Measurements from ENCODE around the gene TTC13. TPM values are rescaled to one million over a fixed set of nuclear protein-coding genes. Genes with fewer than 3 reads are reported as not detected.

TTC13 gene
- total RNA-seq, 1 experiment from 2014 or later: 4.4 TPM

DNA sequence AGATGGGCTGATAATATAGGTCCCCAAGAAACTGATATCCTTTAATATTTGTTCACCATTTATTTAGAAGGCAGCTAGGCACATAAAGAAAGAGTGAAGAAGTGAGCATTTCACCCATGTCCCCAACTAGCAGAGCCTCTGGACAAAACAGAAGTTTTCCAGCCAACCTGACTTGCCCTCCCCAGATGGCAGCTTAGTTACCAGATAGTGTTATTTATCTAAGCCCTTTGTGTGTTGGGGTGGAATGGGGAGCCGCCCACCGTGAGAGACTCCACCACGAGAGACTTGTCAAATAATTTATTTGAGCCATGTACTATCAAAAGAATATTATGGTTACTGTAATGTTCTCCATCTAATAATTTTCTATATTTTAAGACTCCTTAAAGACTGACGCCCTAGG, 55.5 kb downstream of the TTC13 start:
- no peak overlapping the region for H3K27ac Mint-ChIP-seq
- H3K27me3 Mint-ChIP-seq (ENCODE audit: low read depth): no peaks in the 10 kb centered on the region
- ChIA-PET CTCF (interaction anchor here (1.0 to 1.1 kb wide), 3 partner anchors 22 to 288 kb away, joined by 3 read pairs; no protein-coding TSS in a partner anchor), POLR2A (no interaction called here)
- no peaks in the 10 kb centered on the region for H3K4me1 Mint-ChIP-seq
- TF ChIP-seq, protein P1, sequence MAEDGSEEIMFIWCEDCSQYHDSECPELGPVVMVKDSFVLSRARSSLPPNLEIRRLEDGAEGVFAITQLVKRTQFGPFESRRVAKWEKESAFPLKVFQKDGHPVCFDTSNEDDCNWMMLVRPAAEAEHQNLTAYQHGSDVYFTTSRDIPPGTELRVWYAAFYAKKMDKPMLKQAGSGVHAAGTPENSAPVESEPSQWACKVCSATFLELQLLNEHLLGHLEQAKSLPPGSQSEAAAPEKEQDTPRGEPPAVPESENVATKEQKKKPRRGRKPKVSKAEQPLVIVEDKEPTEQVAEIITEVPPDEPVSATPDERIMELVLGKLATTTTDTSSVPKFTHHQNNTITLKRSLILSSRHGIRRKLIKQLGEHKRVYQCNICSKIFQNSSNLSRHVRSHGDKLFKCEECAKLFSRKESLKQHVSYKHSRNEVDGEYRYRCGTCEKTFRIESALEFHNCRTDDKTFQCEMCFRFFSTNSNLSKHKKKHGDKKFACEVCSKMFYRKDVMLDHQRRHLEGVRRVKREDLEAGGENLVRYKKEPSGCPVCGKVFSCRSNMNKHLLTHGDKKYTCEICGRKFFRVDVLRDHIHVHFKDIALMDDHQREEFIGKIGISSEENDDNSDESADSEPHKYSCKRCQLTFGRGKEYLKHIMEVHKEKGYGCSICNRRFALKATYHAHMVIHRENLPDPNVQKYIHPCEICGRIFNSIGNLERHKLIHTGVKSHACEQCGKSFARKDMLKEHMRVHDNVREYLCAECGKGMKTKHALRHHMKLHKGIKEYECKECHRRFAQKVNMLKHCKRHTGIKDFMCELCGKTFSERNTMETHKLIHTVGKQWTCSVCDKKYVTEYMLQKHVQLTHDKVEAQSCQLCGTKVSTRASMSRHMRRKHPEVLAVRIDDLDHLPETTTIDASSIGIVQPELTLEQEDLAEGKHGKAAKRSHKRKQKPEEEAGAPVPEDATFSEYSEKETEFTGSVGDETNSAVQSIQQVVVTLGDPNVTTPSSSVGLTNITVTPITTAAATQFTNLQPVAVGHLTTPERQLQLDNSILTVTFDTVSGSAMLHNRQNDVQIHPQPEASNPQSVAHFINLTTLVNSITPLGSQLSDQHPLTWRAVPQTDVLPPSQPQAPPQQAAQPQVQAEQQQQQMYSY (CRISPR knock-in tag; IDR thresholded peaks at IDR 0.05): no peak
- no peak for TF ChIP-seq JAZF1 (CRISPR knock-in tag; IDR thresholded peaks at IDR 0.05)
- TF ChIP-seq USF1 (CRISPR knock-in tag; IDR thresholded peaks at IDR 0.05): no peak
- no peak for TF ChIP-seq ZNF423 (CRISPR knock-in tag; IDR thresholded peaks at IDR 0.05)
- TF ChIP-seq ZNF317 (CRISPR knock-in tag; IDR thresholded peaks at IDR 0.05; ENCODE audit: borderline replicate concordance, low read depth): no peak
- TF ChIP-seq IRF1 (CRISPR knock-in tag; IDR thresholded peaks at IDR 0.05): no peak
- TF ChIP-seq HMGA2 (CRISPR knock-in tag; IDR thresholded peaks at IDR 0.05): no peak
- TF ChIP-seq, protein P2, sequence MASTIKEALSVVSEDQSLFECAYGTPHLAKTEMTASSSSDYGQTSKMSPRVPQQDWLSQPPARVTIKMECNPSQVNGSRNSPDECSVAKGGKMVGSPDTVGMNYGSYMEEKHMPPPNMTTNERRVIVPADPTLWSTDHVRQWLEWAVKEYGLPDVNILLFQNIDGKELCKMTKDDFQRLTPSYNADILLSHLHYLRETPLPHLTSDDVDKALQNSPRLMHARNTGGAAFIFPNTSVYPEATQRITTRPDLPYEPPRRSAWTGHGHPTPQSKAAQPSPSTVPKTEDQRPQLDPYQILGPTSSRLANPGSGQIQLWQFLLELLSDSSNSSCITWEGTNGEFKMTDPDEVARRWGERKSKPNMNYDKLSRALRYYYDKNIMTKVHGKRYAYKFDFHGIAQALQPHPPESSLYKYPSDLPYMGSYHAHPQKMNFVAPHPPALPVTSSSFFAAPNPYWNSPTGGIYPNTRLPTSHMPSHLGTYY (CRISPR knock-in tag; IDR thresholded peaks at IDR 0.05): no peak
- TF ChIP-seq CBFB (CRISPR knock-in tag; IDR thresholded peaks at IDR 0.05; ENCODE audit: low read depth): no peak
- no peak for TF ChIP-seq SOX15 (CRISPR knock-in tag; IDR thresholded peaks at IDR 0.05)
- TF ChIP-seq, protein P3, sequence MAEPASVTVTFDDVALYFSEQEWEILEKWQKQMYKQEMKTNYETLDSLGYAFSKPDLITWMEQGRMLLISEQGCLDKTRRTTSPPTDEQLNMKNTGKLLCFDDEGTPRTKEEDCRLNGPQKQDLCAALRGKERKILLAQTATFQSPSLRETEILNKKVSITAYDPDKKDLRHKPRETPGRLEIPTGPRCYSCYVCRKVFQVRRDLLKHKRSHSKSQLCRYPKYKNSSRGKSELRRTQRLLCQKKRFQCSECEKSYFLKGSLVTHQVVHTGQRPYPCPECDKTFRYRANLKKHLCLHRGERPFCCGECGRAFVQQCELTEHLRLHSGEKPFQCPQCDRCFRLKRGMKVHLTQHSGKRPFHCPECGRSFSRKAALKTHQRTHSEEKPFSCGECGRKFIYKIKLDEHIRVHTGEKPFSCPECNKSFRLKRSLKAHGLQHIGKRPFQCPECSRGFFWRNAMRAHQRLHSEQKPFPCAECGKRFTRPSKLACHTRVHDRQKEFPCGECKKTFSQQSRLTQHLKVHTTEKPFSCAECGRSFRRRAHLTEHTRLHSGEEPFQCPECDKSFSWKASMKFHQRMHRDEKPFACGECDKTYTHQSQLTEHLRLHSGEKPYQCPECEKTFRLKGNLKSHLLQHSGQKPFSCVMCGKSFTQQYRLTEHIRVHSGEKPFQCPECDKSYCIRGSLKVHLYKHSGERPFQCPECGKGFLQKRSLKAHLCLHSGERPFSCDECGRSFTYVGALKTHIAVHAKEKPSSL (CRISPR knock-in tag; conservative IDR thresholded peaks at IDR 0.05): no peak
- TF ChIP-seq NR1H2 (CRISPR knock-in tag; IDR thresholded peaks at IDR 0.05): no peak
- no peak for TF ChIP-seq CDX4 (CRISPR knock-in tag; IDR thresholded peaks at IDR 0.05; ENCODE audit: borderline replicate concordance)
- no peaks in the 10 kb centered on the region for H3K9me3 Mint-ChIP-seq
- peaks cover 3% of the 10 kb centered on the region; the same call in 1 of the 2 replicates for H3K36me3 Mint-ChIP-seq
- ATAC-seq (no peak), DNase-seq (ENCODE audit: low spot score) (no peak)
- H3K4me3 Mint-ChIP-seq: no peak overlapping the region

GRCh38 chr1:230922620-230923019, 56.0 kb downstream of the TTC13 start:
- no peak overlapping the region for H3K4me3 Mint-ChIP-seq
- H3K27me3 Mint-ChIP-seq (ENCODE audit: low read depth): no peaks in the 10 kb centered on the region
- ATAC-seq (peak; percentile 44; the same call in 1 of the 2 replicates), DNase-seq (ENCODE audit: low spot score) (no peak)
- TF ChIP-seq ZNF317 (CRISPR knock-in tag; IDR thresholded peaks at IDR 0.05; ENCODE audit: borderline replicate concordance, low read depth): no peak
- CTCF ChIA-PET: interaction anchor here (0.6 to 1.1 kb wide), 5 partner anchors 14 to 289 kb away, joined by 3 to 4 read pairs (median 3); no protein-coding TSS in a partner anchor
- no peaks in the 10 kb centered on the region for H3K4me1 Mint-ChIP-seq
- peaks cover 3% of the 10 kb centered on the region; the same call in 1 of the 2 replicates for H3K36me3 Mint-ChIP-seq
- no peaks in the 10 kb centered on the region for H3K9me3 Mint-ChIP-seq
- POLR2A ChIA-PET: no interaction called here
- H3K27ac Mint-ChIP-seq: no peak overlapping the region
